ENCODE data around the gene LRRC7. TPM values are rescaled to one million over a fixed set of nuclear protein-coding genes. Genes with fewer than 3 reads are reported as not detected.
"Not testable (repeated sequence)": the region's sequence is repeated elsewhere in the genome, so short reads cannot be mapped to it uniquely, and the experiment has no call there.

Gene LRRC7
- total RNA-seq, 4 donors from 2014 or later, result 11.1 to 21.3 (median 14.1) TPM

GRCh38 chr1:70041317-70042045, 473.8 kb downstream of the LRRC7 start:
- Histone ChIP-seq H3K27me3 (no peaks in the 10 kb centered on the region), H3K4me1 (peaks cover 0 to 15% (median 7%) of the 10 kb centered on the region in 4 donors), H3K27ac (no peak overlapping the region), H3K9me3 (no peaks in the 10 kb centered on the region), H3K4me3 (no peak overlapping the region), H3K36me3 (no peaks in the 10 kb centered on the region)
- TF ChIP-seq POLR2A (IDR thresholded peaks at IDR 0.05), result no peak
- no peak for TF ChIP-seq EP300 (IDR thresholded peaks at IDR 0.05)
- TF ChIP-seq, protein P1, sequence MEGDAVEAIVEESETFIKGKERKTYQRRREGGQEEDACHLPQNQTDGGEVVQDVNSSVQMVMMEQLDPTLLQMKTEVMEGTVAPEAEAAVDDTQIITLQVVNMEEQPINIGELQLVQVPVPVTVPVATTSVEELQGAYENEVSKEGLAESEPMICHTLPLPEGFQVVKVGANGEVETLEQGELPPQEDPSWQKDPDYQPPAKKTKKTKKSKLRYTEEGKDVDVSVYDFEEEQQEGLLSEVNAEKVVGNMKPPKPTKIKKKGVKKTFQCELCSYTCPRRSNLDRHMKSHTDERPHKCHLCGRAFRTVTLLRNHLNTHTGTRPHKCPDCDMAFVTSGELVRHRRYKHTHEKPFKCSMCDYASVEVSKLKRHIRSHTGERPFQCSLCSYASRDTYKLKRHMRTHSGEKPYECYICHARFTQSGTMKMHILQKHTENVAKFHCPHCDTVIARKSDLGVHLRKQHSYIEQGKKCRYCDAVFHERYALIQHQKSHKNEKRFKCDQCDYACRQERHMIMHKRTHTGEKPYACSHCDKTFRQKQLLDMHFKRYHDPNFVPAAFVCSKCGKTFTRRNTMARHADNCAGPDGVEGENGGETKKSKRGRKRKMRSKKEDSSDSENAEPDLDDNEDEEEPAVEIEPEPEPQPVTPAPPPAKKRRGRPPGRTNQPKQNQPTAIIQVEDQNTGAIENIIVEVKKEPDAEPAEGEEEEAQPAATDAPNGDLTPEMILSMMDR (IDR thresholded peaks at IDR 0.05), result no peak
- WGBS, 2 donors, result 92 to 94% methylated on average over 7 of the region's 7 CpGs
- no peak for DNase-seq (ENCODE audit: low spot score in 2 of 2)

GRCh38 chr1:70042090-70042731, 474.5 kb downstream of the LRRC7 start:
- Histone ChIP-seq H3K27ac (no peak overlapping the region), H3K27me3 (no peaks in the 10 kb centered on the region), H3K36me3 (no peaks in the 10 kb centered on the region), H3K4me1 (peaks cover 0 to 15% (median 7%) of the 10 kb centered on the region in 4 donors), H3K4me3 (no peak overlapping the region), H3K9me3 (no peaks in the 10 kb centered on the region)
- no peak for DNase-seq (ENCODE audit: low spot score in 2 of 2)
- TF ChIP-seq EP300 (IDR thresholded peaks at IDR 0.05) (no peak), POLR2A (IDR thresholded peaks at IDR 0.05) (no peak)
- TF ChIP-seq, protein P1 (IDR thresholded peaks at IDR 0.05), result no peak
- WGBS, 2 donors, result 61 to 78% methylated on average over 3 of the region's 3 CpGs

DNA sequence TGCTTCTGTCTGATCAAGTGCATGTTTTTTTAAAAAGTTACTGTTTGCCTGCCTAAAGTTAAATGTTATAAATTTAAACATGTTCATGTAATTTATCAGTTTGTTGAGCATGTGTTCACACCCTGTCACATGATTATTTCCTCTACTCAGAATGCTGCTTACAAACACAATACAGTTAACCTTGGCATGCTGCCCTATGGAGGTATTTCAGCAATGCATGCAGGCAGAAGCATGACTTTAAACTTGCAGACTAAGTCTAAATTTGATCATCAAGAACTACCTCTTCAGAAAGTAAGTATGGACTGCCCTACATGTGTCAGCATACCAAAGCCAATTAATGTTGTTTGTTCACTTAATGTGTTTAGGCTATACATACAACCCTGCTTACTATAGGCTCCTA, 476.1 kb downstream of the LRRC7 start:
- no peak for DNase-seq (ENCODE audit: low spot score in 2 of 2)
- Histone ChIP-seq H3K4me3 (no peak overlapping the region), H3K9me3 (no peaks in the 10 kb centered on the region), H3K4me1 (peaks cover 0 to 15% (median 7%) of the 10 kb centered on the region in 4 donors), H3K36me3 (no peaks in the 10 kb centered on the region), H3K27ac (no peak overlapping the region), H3K27me3 (no peaks in the 10 kb centered on the region)
- TF ChIP-seq, protein P1 (IDR thresholded peaks at IDR 0.05), result no peak
- TF ChIP-seq POLR2A (IDR thresholded peaks at IDR 0.05) (no peak), EP300 (IDR thresholded peaks at IDR 0.05) (no peak)

GRCh38 chr1:70044832-70045231, 477.1 kb downstream of the LRRC7 start:
- 33 to 44% methylated on average over 2 of the region's 2 CpGs for WGBS, 2 donors
- TF ChIP-seq, protein P1 (IDR thresholded peaks at IDR 0.05), result no peak
- TF ChIP-seq POLR2A (IDR thresholded peaks at IDR 0.05) (no peak), EP300 (IDR thresholded peaks at IDR 0.05) (no peak)
- Histone ChIP-seq H3K36me3 (no peaks in the 10 kb centered on the region), H3K4me3 (no peak overlapping the region), H3K27ac (no peak overlapping the region), H3K27me3 (no peaks in the 10 kb centered on the region), H3K9me3 (no peaks in the 10 kb centered on the region), H3K4me1 (peaks cover 0 to 15% (median 7%) of the 10 kb centered on the region in 4 donors)
- no peak for DNase-seq (ENCODE audit: low spot score in 2 of 2)

GRCh38 chr1:70045581-70045980, 477.9 kb downstream of the LRRC7 start:
- H3K4me3 ChIP-seq; DNase-seq (ENCODE audit: low spot score in 2 of 2); H3K9me3 ChIP-seq; H3K27ac ChIP-seq; H3K27me3 ChIP-seq; H3K36me3 ChIP-seq: not testable (repeated sequence)
- WGBS, 2 donors, result 100% methylated on average over 1 of the region's 1 CpG
- peaks cover 0 to 15% (median 7%) of the 10 kb centered on the region in 4 donors for H3K4me1 ChIP-seq
